Measurements from ENCODE around the gene SNRNP70.

- TF ChIP-seq CTCF (IDR thresholded peaks at IDR 0.05 in 4 of 5, conservative IDR thresholded peaks at IDR 0.05 in 1 of 5) (peak in 4 of 5 experiments; percentile 87 to 95 (median 91)), POLR2A (IDR thresholded peaks at IDR 0.05) (no peak)
Measured at GRCh38 chr19:49145573-49146407, 60.5 kb downstream of the SNRNP70 start.

Measured in gastrocnemius medialis (tissue), 4 donors.